Natural killer cell (primary cell): ENCODE data around the gene PDCD7. TPM values are rescaled to one million over a fixed set of nuclear protein-coding genes. Genes with fewer than 3 reads are reported as not detected.

Source experiments
- ATAC-seq, 3 donors: fragments of 150-1000 bp in 2 of 3; fragments of 200-7000 bp in 1 of 3; cut with Tn5 transposase; 1 replicate in 1 of 3; 2 replicates in 2 of 3; pipeline ENCODE4 v1.10.0; 2021; ENCODE audit warnings: mild to moderate bottlenecking in 2 of 3, moderate library complexity in 2 of 3
- DNase-seq, 2 donors: peaks; one replicate each; pipeline versions ENCODE4 v3.0.0 to v3.0.0-alpha.2; 2013 to 2021; ENCODE audit warnings: mixed read lengths in 1 of 2
- H3K27ac ChIP-seq: one replicate; pipeline ENCODE4 v1.5.1; 2013; ENCODE audit warnings: mild to moderate bottlenecking, low read length
- H3K27me3 ChIP-seq: one replicate; pipeline ENCODE4 v1.6.1; 2013; ENCODE audit warnings: low read length; ENCODE audit not compliant: control insufficient read depth, insufficient read depth
- H3K36me3 ChIP-seq: one replicate; pipeline ENCODE4 v1.6.1; 2013; ENCODE audit warnings: low read length; ENCODE audit not compliant: control insufficient read depth, insufficient read depth
- H3K4me1 ChIP-seq: one replicate; pipeline ENCODE4 v1.6.1; 2013; ENCODE audit warnings: low read length; ENCODE audit not compliant: control insufficient read depth, insufficient read depth
- H3K4me3 ChIP-seq: one replicate; pipeline ENCODE4 v1.5.1; 2013; ENCODE audit warnings: low read length
- H3K9me3 ChIP-seq: one replicate; pipeline ENCODE4 v1.6.1; 2013; ENCODE audit warnings: low read length; ENCODE audit not compliant: control insufficient read depth, insufficient read depth
- H3K27ac Mint-ChIP-seq, 2 donors: one replicate each; pipeline ENCODE4 v1.8.0; 2022; ENCODE audit warnings: mild to moderate bottlenecking in 2 of 2, mixed read lengths in 2 of 2, moderate library complexity in 1 of 2
- H3K27me3 Mint-ChIP-seq, 2 donors: one replicate each; pipeline ENCODE4 v1.8.0; 2022; ENCODE audit warnings: low read depth in 2 of 2, mixed read lengths in 2 of 2
- H3K36me3 Mint-ChIP-seq: one replicate; pipeline ENCODE4 v1.8.0; 2022; ENCODE audit warnings: mixed read lengths
- H3K4me1 Mint-ChIP-seq, 2 donors: one replicate each; pipeline ENCODE4 v1.8.0; 2022; ENCODE audit warnings: mixed read lengths in 2 of 2
- H3K4me3 Mint-ChIP-seq: one replicate; pipeline ENCODE4 v1.8.0; 2022; ENCODE audit warnings: mild to moderate bottlenecking, moderate library complexity, mixed read lengths
- H3K9me3 Mint-ChIP-seq, 2 donors: one replicate each; pipeline ENCODE4 v1.8.0; 2022; ENCODE audit warnings: mixed read lengths in 2 of 2
- CTCF ChIP-seq: fragments of 200-600 bp; IDR thresholded peaks from one replicate; pipeline ENCODE4 v1.8.0; 2022; ENCODE audit warnings: antibody characterized with exemption
- WGBS: methylation state at CpG from one replicate; pipeline ENCODE4 v1.1.7; 2013; ENCODE audit warnings: missing lambda C conversion rate; ENCODE audit not compliant: insufficient coverage; 5-methylcytosine and 5-hydroxymethylcytosine counted together
- intact Hi-C: fragments of 100-400 bp; cut with micrococcal nuclease; formaldehyde crosslinking; loops from one replicate; pipeline ENCODE4 v1.14.2; 2022
- total RNA-seq, 4 donors: library from RNA; stranded (reverse); fragments of 120-200 nt in 1 of 4; gene quantifications; one replicate each; pipeline versions ENCODE4 v1.2.3 to v1.2.4, GENCODE V29; 2013 to 2022

The PDCD7 gene
- total RNA-seq, 3 donors from 2014 or later (not counting 1 experiment from before 2014, with no cell fraction given): 19.1 to 33.9 (median 26.7) TPM

- H3K4me3 Mint-ChIP-seq: no peak overlapping the region
- ATAC-seq (no peak), DNase-seq (no peak)
- intact Hi-C loops: no loop called here
- H3K27ac Mint-ChIP-seq: no peak overlapping the region
- H3K4me1 Mint-ChIP-seq: peaks cover 0 to 7% of the 10 kb centered on the region in 2 donors
- Histone ChIP-seq H3K4me1 (no peaks in the 10 kb centered on the region), H3K27ac (no peak overlapping the region), H3K27me3 (no peaks in the 10 kb centered on the region), H3K9me3 (no peaks in the 10 kb centered on the region), H3K4me3 (no peak overlapping the region), H3K36me3 (peaks cover 55% of the 10 kb centered on the region)
- WGBS: 100% methylated on average over 5 of the region's 5 CpGs
- no peaks in the 10 kb centered on the region for H3K9me3 Mint-ChIP-seq
- no peaks in the 10 kb centered on the region for H3K36me3 Mint-ChIP-seq
- TF ChIP-seq CTCF: no peak
- no peaks in the 10 kb centered on the region for H3K27me3 Mint-ChIP-seq
These were observed 18.1 kb downstream of the PDCD7 start for GRCh38 chr15:65115542-65115941.

- H3K4me3 Mint-ChIP-seq: no peak within 1 kb of the TSS
- no peaks in the 10 kb centered on the region for H3K4me1 ChIP-seq
- intact Hi-C loops: no loop called here
- no peak within 1 kb of the TSS for H3K4me3 ChIP-seq
- ATAC-seq (no peak), DNase-seq (no peak)
- H3K4me1 Mint-ChIP-seq: peaks cover 0 to 7% of the 10 kb centered on the region in 2 donors
- no peak for TF ChIP-seq CTCF
- H3K9me3 ChIP-seq: no peaks in the 10 kb centered on the region
- no peak within 1 kb of the TSS for H3K27ac Mint-ChIP-seq
- H3K27me3 Mint-ChIP-seq: no peaks in the 10 kb centered on the region
- 100% methylated on average over 1 of the region's 2 CpGs for WGBS
- H3K27ac ChIP-seq: no peak within 1 kb of the TSS
- H3K9me3 Mint-ChIP-seq: no peaks in the 10 kb centered on the region
- peaks cover 55% of the 10 kb centered on the region for H3K36me3 ChIP-seq
- no peaks in the 10 kb centered on the region for H3K27me3 ChIP-seq
- no peaks in the 10 kb centered on the region for H3K36me3 Mint-ChIP-seq
These were observed 18.5 kb downstream of the PDCD7 start, which contains the start of gene UBAP1L for GRCh38 chr15:65115086-65115485. TSS of gene UBAP1L (minus strand) at chr15:65115200. CDS start at chr15:65106215, 8,985 bp downstream.

GRCh38 chr15:65110676-65111292 is 22.8 kb downstream of the PDCD7 start:
- no peaks in the 10 kb centered on the region for H3K36me3 Mint-ChIP-seq
- H3K27ac ChIP-seq: no peak overlapping the region
- no peak for DNase-seq
- peaks cover 0 to 7% of the 10 kb centered on the region in 2 donors for H3K4me1 Mint-ChIP-seq
- no peak overlapping the region for H3K4me3 Mint-ChIP-seq
- H3K36me3 ChIP-seq: peaks cover 30% of the 10 kb centered on the region
- no peaks in the 10 kb centered on the region for H3K4me1 ChIP-seq
- TF ChIP-seq CTCF: no peak
- no peaks in the 10 kb centered on the region for H3K27me3 ChIP-seq
- intact Hi-C loops: no loop called here
- H3K9me3 ChIP-seq: no peaks in the 10 kb centered on the region
- no peaks in the 10 kb centered on the region for H3K27me3 Mint-ChIP-seq
- H3K4me3 ChIP-seq: no peak overlapping the region
- H3K9me3 Mint-ChIP-seq: no peaks in the 10 kb centered on the region
- ATAC-seq: no peak
- peak overlapping the region; percentile 21 to 58 for H3K27ac Mint-ChIP-seq
- 94% methylated on average over 3 of the region's 3 CpGs for WGBS
